HL-60 (cell line): ENCODE data around the gene ATP11A.

Experiments used
- CTCF ChIP-seq: IDR thresholded peaks from one replicate; pipeline ENCODE4 v1.5.1; 2011; ENCODE audit warnings: low read length, control low read depth, inconsistent platforms; ENCODE audit not compliant: insufficient read depth
- GABPA ChIP-seq: IDR thresholded peaks from 2 replicates; pipeline ENCODE4 v1.6.1; 2012; ENCODE audit warnings: low read depth
- POLR2AphosphoS5 ChIP-seq: IDR thresholded peaks from 2 replicates; pipeline ENCODE4 v1.6.1; 2012; ENCODE audit warnings: low read depth
- TF ChIP-seq, protein P1 (sequence below): IDR thresholded peaks from 2 replicates; pipeline ENCODE4 v1.6.1; 2012; ENCODE audit warnings: low read depth; ENCODE audit not compliant: insufficient replicate concordance

DNA sequence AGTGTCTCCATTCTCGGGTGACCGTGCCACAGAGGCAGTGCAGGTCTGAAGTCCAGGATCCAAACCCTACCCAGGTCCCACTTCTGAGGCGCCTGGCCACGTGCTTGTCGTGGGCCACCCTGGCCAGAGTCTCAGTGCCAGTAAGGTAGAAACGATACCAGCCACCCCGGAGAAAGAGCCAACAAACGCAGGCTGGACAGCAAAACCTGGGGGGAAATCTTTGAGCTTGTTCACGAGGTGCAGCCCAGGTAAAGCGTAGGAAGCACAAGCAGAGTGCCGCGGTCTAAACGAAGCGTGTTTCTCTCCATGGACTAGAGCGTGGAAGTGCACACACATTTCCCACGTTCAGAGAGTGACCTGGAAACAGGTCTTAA is 95.6 kb downstream of the ATP11A start:
- no peak for TF ChIP-seq POLR2AphosphoS5
- TF ChIP-seq, protein P1, sequence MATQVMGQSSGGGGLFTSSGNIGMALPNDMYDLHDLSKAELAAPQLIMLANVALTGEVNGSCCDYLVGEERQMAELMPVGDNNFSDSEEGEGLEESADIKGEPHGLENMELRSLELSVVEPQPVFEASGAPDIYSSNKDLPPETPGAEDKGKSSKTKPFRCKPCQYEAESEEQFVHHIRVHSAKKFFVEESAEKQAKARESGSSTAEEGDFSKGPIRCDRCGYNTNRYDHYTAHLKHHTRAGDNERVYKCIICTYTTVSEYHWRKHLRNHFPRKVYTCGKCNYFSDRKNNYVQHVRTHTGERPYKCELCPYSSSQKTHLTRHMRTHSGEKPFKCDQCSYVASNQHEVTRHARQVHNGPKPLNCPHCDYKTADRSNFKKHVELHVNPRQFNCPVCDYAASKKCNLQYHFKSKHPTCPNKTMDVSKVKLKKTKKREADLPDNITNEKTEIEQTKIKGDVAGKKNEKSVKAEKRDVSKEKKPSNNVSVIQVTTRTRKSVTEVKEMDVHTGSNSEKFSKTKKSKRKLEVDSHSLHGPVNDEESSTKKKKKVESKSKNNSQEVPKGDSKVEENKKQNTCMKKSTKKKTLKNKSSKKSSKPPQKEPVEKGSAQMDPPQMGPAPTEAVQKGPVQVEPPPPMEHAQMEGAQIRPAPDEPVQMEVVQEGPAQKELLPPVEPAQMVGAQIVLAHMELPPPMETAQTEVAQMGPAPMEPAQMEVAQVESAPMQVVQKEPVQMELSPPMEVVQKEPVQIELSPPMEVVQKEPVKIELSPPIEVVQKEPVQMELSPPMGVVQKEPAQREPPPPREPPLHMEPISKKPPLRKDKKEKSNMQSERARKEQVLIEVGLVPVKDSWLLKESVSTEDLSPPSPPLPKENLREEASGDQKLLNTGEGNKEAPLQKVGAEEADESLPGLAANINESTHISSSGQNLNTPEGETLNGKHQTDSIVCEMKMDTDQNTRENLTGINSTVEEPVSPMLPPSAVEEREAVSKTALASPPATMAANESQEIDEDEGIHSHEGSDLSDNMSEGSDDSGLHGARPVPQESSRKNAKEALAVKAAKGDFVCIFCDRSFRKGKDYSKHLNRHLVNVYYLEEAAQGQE = no peak
- no peak for TF ChIP-seq CTCF
- no peak for TF ChIP-seq GABPA
